Measurements from ENCODE around the gene RNF19B. TPM values are rescaled to one million over a fixed set of nuclear protein-coding genes. Genes with fewer than 3 reads are reported as not detected.

RNF19B gene
- total RNA-seq, 2 experiments from 2014 or later: 33.4 to 37.4 TPM

DNA sequence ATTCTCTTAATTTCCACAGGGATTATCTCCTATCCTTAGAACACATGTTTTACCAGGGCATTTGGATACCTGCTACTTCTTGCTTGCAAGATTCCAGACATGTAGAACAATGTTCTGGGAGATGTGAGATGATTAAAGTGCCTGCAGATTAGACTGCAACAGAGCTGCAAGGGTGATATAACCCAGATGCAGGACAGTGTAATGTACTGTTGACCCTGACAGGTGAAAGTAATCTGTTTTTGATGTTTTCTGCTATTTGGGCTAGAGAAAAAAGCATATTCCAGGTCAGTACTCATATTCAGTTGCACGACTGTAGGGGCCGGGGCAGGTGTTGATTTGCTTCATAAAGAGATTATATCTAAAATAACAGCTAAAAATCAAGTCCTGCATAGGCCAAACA, 36.3 kb downstream of the RNF19B start:
- ChIA-PET CTCF (no interaction called here), POLR2A (no interaction called here)
- H3K9me3 Mint-ChIP-seq: no peaks in the 10 kb centered on the region

GRCh38 chr1:32927441-32927840, 37.2 kb downstream of the RNF19B start:
- H3K27ac ChIP-seq (ENCODE audit: low read depth in 1 of 2, low read length in 2 of 2): no peak overlapping the region
- peaks cover 48% of the 10 kb centered on the region for H3K27me3 Mint-ChIP-seq
- no peaks in the 10 kb centered on the region for H3K36me3 Mint-ChIP-seq (ENCODE audit: low read depth)
- peaks cover 29 to 36% of the 10 kb centered on the region in 2 experiments for H3K27me3 ChIP-seq (ENCODE audit: control insufficient read depth in 1 of 2, insufficient read depth in 2 of 2, low read length in 2 of 2)
- DNase-seq: no peak
- ChIA-PET CTCF (no interaction called here), POLR2A (interaction anchor here (0.6 kb wide), 1 partner anchor 29 kb away, joined by 3 read pairs; no protein-coding TSS in a partner anchor)
- H3K4me1 ChIP-seq (ENCODE audit: insufficient read depth, low read length): peaks cover 22% of the 10 kb centered on the region
- H3K4me3 Mint-ChIP-seq: no peak overlapping the region
- H3K9me3 Mint-ChIP-seq: no peaks in the 10 kb centered on the region
- peaks cover 0 to 7% of the 10 kb centered on the region in 2 experiments for H3K9me3 ChIP-seq (ENCODE audit: control insufficient read depth in 1 of 2, insufficient read depth in 1 of 2, low read length in 2 of 2)
- H3K27ac Mint-ChIP-seq: no peak overlapping the region
- TF ChIP-seq, protein P1, sequence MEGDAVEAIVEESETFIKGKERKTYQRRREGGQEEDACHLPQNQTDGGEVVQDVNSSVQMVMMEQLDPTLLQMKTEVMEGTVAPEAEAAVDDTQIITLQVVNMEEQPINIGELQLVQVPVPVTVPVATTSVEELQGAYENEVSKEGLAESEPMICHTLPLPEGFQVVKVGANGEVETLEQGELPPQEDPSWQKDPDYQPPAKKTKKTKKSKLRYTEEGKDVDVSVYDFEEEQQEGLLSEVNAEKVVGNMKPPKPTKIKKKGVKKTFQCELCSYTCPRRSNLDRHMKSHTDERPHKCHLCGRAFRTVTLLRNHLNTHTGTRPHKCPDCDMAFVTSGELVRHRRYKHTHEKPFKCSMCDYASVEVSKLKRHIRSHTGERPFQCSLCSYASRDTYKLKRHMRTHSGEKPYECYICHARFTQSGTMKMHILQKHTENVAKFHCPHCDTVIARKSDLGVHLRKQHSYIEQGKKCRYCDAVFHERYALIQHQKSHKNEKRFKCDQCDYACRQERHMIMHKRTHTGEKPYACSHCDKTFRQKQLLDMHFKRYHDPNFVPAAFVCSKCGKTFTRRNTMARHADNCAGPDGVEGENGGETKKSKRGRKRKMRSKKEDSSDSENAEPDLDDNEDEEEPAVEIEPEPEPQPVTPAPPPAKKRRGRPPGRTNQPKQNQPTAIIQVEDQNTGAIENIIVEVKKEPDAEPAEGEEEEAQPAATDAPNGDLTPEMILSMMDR (IDR thresholded peaks at IDR 0.05): no peak
- no peak for ATAC-seq (ENCODE audit: poor library complexity)
- no peak overlapping the region for H3K4me3 ChIP-seq (ENCODE audit: low read length)
- H3K4me1 Mint-ChIP-seq (ENCODE audit: low read depth): peaks cover 23% of the 10 kb centered on the region
- no peaks in the 10 kb centered on the region for H3K36me3 ChIP-seq (ENCODE audit: insufficient read depth, low read length)
- intact Hi-C loops (cut with DNase I, micrococcal nuclease): no loop called here

More for the DNA sequence above, 36.3 kb downstream of the RNF19B start:
- Histone ChIP-seq H3K9me3 (ENCODE audit: control insufficient read depth in 1 of 2, insufficient read depth in 1 of 2, low read length in 2 of 2) (peaks cover 0 to 7% of the 10 kb centered on the region in 2 experiments), H3K27ac (ENCODE audit: low read depth in 1 of 2, low read length in 2 of 2) (no peak overlapping the region), H3K36me3 (ENCODE audit: insufficient read depth, low read length) (no peaks in the 10 kb centered on the region), H3K4me1 (ENCODE audit: insufficient read depth, low read length) (peaks cover 22% of the 10 kb centered on the region), H3K27me3 (ENCODE audit: control insufficient read depth in 1 of 2, insufficient read depth in 2 of 2, low read length in 2 of 2) (peaks cover 28 to 29% of the 10 kb centered on the region in 2 experiments), H3K4me3 (ENCODE audit: low read length) (no peak overlapping the region)
- DNase-seq: no peak
- Mint-ChIP-seq H3K36me3 (ENCODE audit: low read depth) (no peaks in the 10 kb centered on the region), H3K4me1 (ENCODE audit: low read depth) (peaks cover 23% of the 10 kb centered on the region), H3K27ac (no peak overlapping the region), H3K4me3 (no peak overlapping the region), H3K27me3 (peaks cover 40% of the 10 kb centered on the region)
- TF ChIP-seq, protein P1 (IDR thresholded peaks at IDR 0.05): no peak
- intact Hi-C loops (cut with DNase I, micrococcal nuclease): no loop called here
- ATAC-seq (ENCODE audit: poor library complexity): no peak

DNA sequence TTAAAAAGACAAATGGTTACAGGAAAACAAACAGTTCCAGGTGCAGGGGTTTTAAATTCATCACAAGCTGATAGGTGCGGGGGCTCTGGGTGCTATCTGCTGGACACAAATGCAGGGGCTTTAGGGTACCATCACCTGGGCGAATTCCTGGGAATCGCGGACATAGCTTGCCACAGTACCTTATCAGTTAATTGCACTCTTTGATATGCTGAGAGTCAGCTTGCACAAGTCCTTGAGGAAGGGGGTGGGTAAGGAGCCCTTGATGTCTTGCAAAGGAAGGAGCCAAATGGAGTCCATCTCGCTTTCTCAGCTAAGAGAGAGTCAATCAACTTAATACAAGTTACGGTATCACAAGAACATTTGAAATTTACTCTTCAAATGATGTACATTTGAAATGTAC, 38.0 kb downstream of the RNF19B start:
- H3K4me3 Mint-ChIP-seq: no peak overlapping the region
- Histone ChIP-seq H3K4me1 (ENCODE audit: insufficient read depth, low read length) (peaks cover 22% of the 10 kb centered on the region), H3K9me3 (ENCODE audit: control insufficient read depth in 1 of 2, insufficient read depth in 1 of 2, low read length in 2 of 2) (peaks cover 0 to 7% of the 10 kb centered on the region in 2 experiments), H3K27me3 (ENCODE audit: control insufficient read depth in 1 of 2, insufficient read depth in 2 of 2, low read length in 2 of 2) (peaks cover 32 to 42% of the 10 kb centered on the region in 2 experiments), H3K36me3 (ENCODE audit: insufficient read depth, low read length) (no peaks in the 10 kb centered on the region), H3K4me3 (ENCODE audit: low read length) (no peak overlapping the region), H3K27ac (ENCODE audit: low read depth in 1 of 2, low read length in 2 of 2) (no peak overlapping the region)
- DNase-seq (no peak), ATAC-seq (ENCODE audit: poor library complexity) (no peak)
- H3K27me3 Mint-ChIP-seq: peaks cover 56% of the 10 kb centered on the region
- ChIA-PET POLR2A (no interaction called here), CTCF (no interaction called here)
- H3K36me3 Mint-ChIP-seq (ENCODE audit: low read depth): no peaks in the 10 kb centered on the region
- H3K9me3 Mint-ChIP-seq: no peaks in the 10 kb centered on the region
- intact Hi-C loops (cut with DNase I, micrococcal nuclease): no loop called here
- TF ChIP-seq, protein P1 (IDR thresholded peaks at IDR 0.05): no peak
- H3K4me1 Mint-ChIP-seq (ENCODE audit: low read depth): peaks cover 23% of the 10 kb centered on the region
- H3K27ac Mint-ChIP-seq: no peak overlapping the region
